NCI-H1417 (cell line): ENCODE measurements around the gene TTYH1.
A peak's percentile ranks its signal among the peaks of the same experiment; 100 is the strongest.

Source experiments
- DNase-seq, 3 experiments: peaks; one replicate each; lab custom pipeline; 2025; lab: John Stamatoyannopoulos, UW

TTYH1 gene

GRCh38 chr19:54422136-54422535 lies 6.9 kb downstream of the TTYH1 start:
- peak in 1 of 3 experiments; percentile 4 for DNase-seq

- DNase-seq, result no peak
Observed at GRCh38 chr19:54424201-54424600, 8.9 kb downstream of the TTYH1 start.

GRCh38 chr19:54424660-54425381 lies 9.6 kb downstream of the TTYH1 start:
- no peak for DNase-seq

GRCh38 chr19:54425382-54425723 lies 10.1 kb downstream of the TTYH1 start:
- no peak for DNase-seq

- DNase-seq, result no peak
Observed at GRCh38 chr19:54426291-54426931, 11.1 kb downstream of the TTYH1 start.

- no peak for DNase-seq
Observed at GRCh38 chr19:54427586-54427985, 12.3 kb downstream of the TTYH1 start.

- no peak for DNase-seq
Observed at GRCh38 chr19:54428323-54429175, 13.3 kb downstream of the TTYH1 start.

- no peak for DNase-seq
Observed at GRCh38 chr19:54429176-54429495, 13.9 kb downstream of the TTYH1 start.

GRCh38 chr19:54429545-54430227 lies 14.4 kb downstream of the TTYH1 start:
- no peak for DNase-seq

GRCh38 chr19:54430306-54431254 lies 15.3 kb downstream of the TTYH1 start:
- DNase-seq, result peak in 2 of 3 experiments; percentile 22 to 32

- DNase-seq, result peak in 1 of 3 experiments; percentile 44
Observed at GRCh38 chr19:54431255-54431838, 16.1 kb downstream of the TTYH1 start.

- no peak for DNase-seq
Observed at GRCh38 chr19:54432144-54432738, 17.0 kb downstream of the TTYH1 start.

- no peak for DNase-seq
Observed at GRCh38 chr19:54433697-54434096, 18.4 kb downstream of the TTYH1 start.

- DNase-seq, result no peak
Observed at GRCh38 chr19:54434112-54434872, 19.0 kb downstream of the TTYH1 start.

- no peak for DNase-seq
Observed at GRCh38 chr19:54434873-54435214, 19.6 kb downstream of the TTYH1 start.

GRCh38 chr19:54435551-54436016 lies 20.3 kb downstream of the TTYH1 start:
- DNase-seq, result no peak

GRCh38 chr19:54436031-54436523 lies 20.8 kb downstream of the TTYH1 start:
- no peak for DNase-seq

GRCh38 chr19:54436628-54437252 lies 21.5 kb downstream of the TTYH1 start:
- DNase-seq, result no peak
